K562 (cell line): ENCODE measurements around the gene AFF2. TPM values are rescaled to one million over a fixed set of nuclear protein-coding genes. Genes with fewer than 3 reads are reported as not detected.

Experiments used
- ATAC-seq: fragments of 200-7000 bp; cut with Tn5 transposase; 3 replicates; pipeline ENCODE4 v1.9.1; 2020; ENCODE audit warnings: moderate library complexity
- BruUV-seq: library from RNA; stranded (reverse); fragments of 400-500 nt; replicated peaks from 2 replicates; lab custom pipeline; 2021; lab: Mats Ljungman, UMichigan
- CTCF ChIA-PET: fragments of 300-600 bp; formaldehyde crosslinking; extraction: SDS; loops from one replicate; lab custom pipeline; 2021; ENCODE audit warnings: low intra/inter-chr PET ratio; lab: Yijun Ruan, JAX
- POLR2A ChIA-PET: fragments of 300-600, 350-650 bp; sonication (Branson Sonifier 250); formaldehyde crosslinking; extraction: SDS; loops from one replicate; lab custom pipeline; 2021; ENCODE audit warnings: antibody characterized with exemption, inconsistent platforms; lab: Yijun Ruan, JAX
- DNase-seq, 4 experiments: peaks; one replicate each; pipeline versions ENCODE4 v3.0.0 to v3.0.0-alpha.2; 2011 to 2018; ENCODE audit warnings: low spot score in 3 of 4, mixed read lengths in 3 of 4; ENCODE audit errors: extremely low read depth in 1 of 4
- FAIRE-seq: peaks from 2 replicates; lab custom pipeline; 2011; peaks lifted over from hg19 to GRCh38; lab: Jason Lieb, UNC
- H2AFZ ChIP-seq: 2 replicates; pipeline ENCODE4 v1.6.0; 2011; ENCODE audit warnings: low read depth, low read length, control low read depth, inconsistent platforms
- H3K27ac ChIP-seq: fragments of 200-600 bp; 3 replicates; pipeline ENCODE4 v1.8.0; 2011; ENCODE audit warnings: low read depth, mild to moderate bottlenecking, control low read depth, inconsistent platforms, low read length, moderate library complexity, mixed read lengths; ENCODE audit errors: extremely low read depth
- H3K27me3 ChIP-seq, 2 experiments: fragments of 300-600 bp in 1 of 2; 2 replicates in 1 of 2; 3 replicates in 1 of 2; pipeline versions ENCODE4 v1.6.0 to v1.8.0; 2011; ENCODE audit warnings: inconsistent platforms in 2 of 2, low read length in 2 of 2, mild to moderate bottlenecking in 1 of 2, mixed read lengths in 1 of 2, moderate library complexity in 1 of 2; ENCODE audit not compliant: control insufficient read depth in 2 of 2, insufficient read depth in 2 of 2
- H3K36me3 ChIP-seq: fragments of 300-600 bp; 3 replicates; pipeline ENCODE4 v1.8.0; 2011; ENCODE audit warnings: mild to moderate bottlenecking, low read length, inconsistent platforms; ENCODE audit not compliant: control insufficient read depth, insufficient read depth
- H3K4me1 ChIP-seq, 2 experiments: fragments of 200-600 bp in 1 of 2; replicated peaks in 1 of 2; 2 replicates in 1 of 2; 3 replicates in 1 of 2; pipeline versions ENCODE4 v1.5.1 to v1.8.0; 2011; ENCODE audit warnings: inconsistent platforms in 2 of 2, low read length in 2 of 2, mild to moderate bottlenecking in 1 of 2, mixed read lengths in 1 of 2, moderate library complexity in 1 of 2; ENCODE audit not compliant: control insufficient read depth in 2 of 2, insufficient read depth in 2 of 2
- H3K4me2 ChIP-seq: 2 replicates; pipeline ENCODE4 v1.6.1; 2011; ENCODE audit warnings: low read length, control low read depth, inconsistent platforms, mixed read lengths; ENCODE audit not compliant: insufficient read depth
- H3K4me3 ChIP-seq: fragments of 200-600 bp; sonication (generic), shearing (Covaris generic); 2 replicates; pipeline ENCODE4 v1.5.1; 2016; ENCODE audit warnings: control low read depth, inconsistent platforms
- H3K79me2 ChIP-seq: fragments of 200-600 bp; 3 replicates; pipeline ENCODE4 v1.8.0; 2011; ENCODE audit warnings: low read length, inconsistent platforms; ENCODE audit not compliant: control insufficient read depth, insufficient read depth
- H3K9ac ChIP-seq, 2 experiments: 2 replicates each; pipeline versions ENCODE4 v1.6.0 to v1.6.1; 2011; ENCODE audit warnings: low read depth in 2 of 2, low read length in 2 of 2, control low read depth in 1 of 2, inconsistent platforms in 1 of 2, mild to moderate bottlenecking in 1 of 2, mixed read lengths in 1 of 2; ENCODE audit not compliant: insufficient read depth in 1 of 2
- H3K9me1 ChIP-seq: one replicate; pipeline ENCODE4 v1.6.0; 2011; ENCODE audit warnings: inconsistent platforms, mild to moderate bottlenecking, low read length, moderate library complexity; ENCODE audit not compliant: control insufficient read depth, insufficient read depth
- H3K9me3 ChIP-seq: replicated peaks from 2 replicates; pipeline ENCODE4 v1.5.1; 2011; ENCODE audit warnings: low read depth, low read length, inconsistent platforms; ENCODE audit not compliant: control insufficient read depth, insufficient read depth
- H4K20me1 ChIP-seq: replicated peaks from 2 replicates; pipeline ENCODE4 v1.6.1; 2011; ENCODE audit warnings: low read length, inconsistent platforms, mixed read lengths; ENCODE audit not compliant: control insufficient read depth, insufficient read depth
- CBFB ChIP-seq: sonication (generic); formaldehyde crosslinking; IDR thresholded peaks from 2 replicates; pipeline ENCODE4 v1.4.0; 2020; ENCODE audit warnings: mild to moderate bottlenecking, missing genetic modification reagents
- FIP1L1 ChIP-seq: fragments of 200-400 bp; formaldehyde crosslinking; IDR thresholded peaks from 2 replicates; pipeline ENCODE4 v1.6.1; 2018; ENCODE audit warnings: mild to moderate bottlenecking, low read depth, low read length; ENCODE audit not compliant: poor library complexity, severe bottlenecking
- FOXP4 ChIP-seq: sonication (generic); formaldehyde crosslinking; IDR thresholded peaks from 2 replicates; pipeline ENCODE4 v1.8.0; 2022; ENCODE audit warnings: mild to moderate bottlenecking, missing genetic modification reagents, borderline replicate concordance
- NONO ChIP-seq, 2 experiments: fragments of 200-400 bp in 1 of 2; fragments of 450-650 bp in 1 of 2; formaldehyde crosslinking in 1 of 2; IDR thresholded peaks; 2 replicates each; pipeline ENCODE4 v1.6.1; 2017; ENCODE audit warnings: low read depth in 2 of 2, mild to moderate bottlenecking in 2 of 2, moderate library complexity in 2 of 2, low read length in 1 of 2
- NR3C1 ChIP-seq: sonication (generic); formaldehyde crosslinking; IDR thresholded peaks from 2 replicates; pipeline ENCODE4 v1.8.1; 2022; ENCODE audit warnings: missing genetic modification reagents
- PKNOX1 ChIP-seq: fragments of 450-650 bp; IDR thresholded peaks from 2 replicates; pipeline ENCODE4 v1.6.1; 2016
- RBBP5 ChIP-seq: fragments of 200-600 bp; sonication (generic); IDR thresholded peaks from 2 replicates; pipeline ENCODE4 v1.6.1; 2012; ENCODE audit warnings: borderline replicate concordance, mild to moderate bottlenecking, low read length, control low read depth, inconsistent platforms; ENCODE audit not compliant: insufficient read depth, poor library complexity, severe bottlenecking
- TRIM25 ChIP-seq: fragments of 450-650 bp; IDR thresholded peaks from 2 replicates; pipeline ENCODE4 v1.7.0; 2016; ENCODE audit warnings: borderline replicate concordance
- WGBS: fragments of 100-300 bp; shearing (Covaris generic); methylation state at CpG from one replicate; pipeline ENCODE4 v1.1.6; 2016; ENCODE audit warnings: low coverage, mixed read lengths; ENCODE audit not compliant: insufficient coverage; ENCODE audit errors: missing lambda C conversion rate; 5-methylcytosine and 5-hydroxymethylcytosine counted together
- in situ Hi-C: fragments of 300-500 bp; cut with MboI; formaldehyde crosslinking; loops from 4 replicates; pipeline ENCODE4 v1.15.0; 2018; ENCODE audit warnings: inconsistent platforms, mixed read lengths
- intact Hi-C: fragments of 100-400 bp; cut with micrococcal nuclease; formaldehyde crosslinking; loops from 2 replicates; pipeline ENCODE4 v1.14.2; 2022
- polyA plus RNA-seq, 8 experiments: library from polyadenylated mRNA; depleted of rRNA in 4 of 8; stranded (reverse) in 5 of 8; unstranded in 3 of 8; fragments of >200 nt; fragmentation: Nextera tagmentation in 2 of 8; fragmentation: Illumina TruSeq in 1 of 8; extraction: Ambion mirVana in 2 of 8; extraction: Trizol in 1 of 8; gene quantifications; 2 replicates each; pipeline versions ENCODE4 v1.2.1 to v1.2.3, GENCODE V29; 2011 to 2014; ENCODE audit warnings: inconsistent platforms in 1 of 8, missing spikeins in 1 of 8
- total RNA-seq, 7 experiments: library from RNA; depleted of rRNA in 6 of 7; stranded (reverse); fragments of >200 nt in 6 of 7; fragmentation: Illumina TruSeq in 2 of 7; extraction: Trizol in 2 of 7; gene quantifications; 2 replicates each; pipeline versions ENCODE4 v1.2.1 to v1.2.3, GENCODE V29; 2011 to 2021; ENCODE audit warnings: low replicate concordance in 1 of 7

Gene AFF2
- total and polyA plus RNA-seq, 9 of the 15 experiments (the other 6 are each of a cell fraction or from before 2014, with no cell fraction given), result 0.01 to 0.20 (median 0.07) TPM

GRCh38 chrX:148902581-148902980 is 402.2 kb downstream of the AFF2 start (continued):
- TF ChIP-seq TRIM25 (no peak), PKNOX1 (no peak), CBFB (CRISPR knock-in tag) (no peak), RBBP5 (no peak)

- no peaks in the 10 kb centered on the region for H3K36me3 ChIP-seq
- POLR2A ChIA-PET, result no interaction called here
- BruUV-seq, result no TSS peak
- ATAC-seq, result no peak
- H3K27me3 ChIP-seq, result no peaks in the 10 kb centered on the region
- H2AFZ ChIP-seq, result no peak overlapping the region
- no peak for DNase-seq
- no peak overlapping the region for H3K4me2 ChIP-seq
- no peaks in the 10 kb centered on the region for H4K20me1 ChIP-seq
- no peak overlapping the region for H3K9ac ChIP-seq
- intact Hi-C loops, result no loop called here
- WGBS, result 7% methylated on average over 3 of the region's 3 CpGs
- no peaks in the 10 kb centered on the region for H3K4me1 ChIP-seq
- H3K9me3 ChIP-seq, result no peaks in the 10 kb centered on the region
- in situ Hi-C loops, result no loop called here
- H3K9me1 ChIP-seq, result no peaks in the 10 kb centered on the region
- H3K27ac ChIP-seq, result no peak overlapping the region
- no peak overlapping the region for H3K4me3 ChIP-seq
- CTCF ChIA-PET, result no interaction called here
- FAIRE-seq, result no peak
- H3K79me2 ChIP-seq, result no peaks in the 10 kb centered on the region
- TF ChIP-seq NONO (IDR thresholded peaks at IDR 0.05; ENCODE audit: low read depth in 2 of 2, low read length in 1 of 2), result no peak
- no peak for TF ChIP-seq FIP1L1
- no peak for TF ChIP-seq NR3C1
- no peak for TF ChIP-seq FOXP4 (CRISPR knock-in tag)
Measured at GRCh38 chrX:148903176-148903575, 402.8 kb downstream of the AFF2 start.
